GM18502 (cell line): ENCODE data around the gene LSP1.

Source experiments
- ATAC-seq: cut with Tn5 transposase; IDR thresholded peaks from one replicate; pipeline ENCODE4 v1.9.1; 2021; ENCODE audit warnings: mild to moderate bottlenecking; ENCODE audit not compliant: unreplicated experiment, poor library complexity

Gene LSP1

DNA sequence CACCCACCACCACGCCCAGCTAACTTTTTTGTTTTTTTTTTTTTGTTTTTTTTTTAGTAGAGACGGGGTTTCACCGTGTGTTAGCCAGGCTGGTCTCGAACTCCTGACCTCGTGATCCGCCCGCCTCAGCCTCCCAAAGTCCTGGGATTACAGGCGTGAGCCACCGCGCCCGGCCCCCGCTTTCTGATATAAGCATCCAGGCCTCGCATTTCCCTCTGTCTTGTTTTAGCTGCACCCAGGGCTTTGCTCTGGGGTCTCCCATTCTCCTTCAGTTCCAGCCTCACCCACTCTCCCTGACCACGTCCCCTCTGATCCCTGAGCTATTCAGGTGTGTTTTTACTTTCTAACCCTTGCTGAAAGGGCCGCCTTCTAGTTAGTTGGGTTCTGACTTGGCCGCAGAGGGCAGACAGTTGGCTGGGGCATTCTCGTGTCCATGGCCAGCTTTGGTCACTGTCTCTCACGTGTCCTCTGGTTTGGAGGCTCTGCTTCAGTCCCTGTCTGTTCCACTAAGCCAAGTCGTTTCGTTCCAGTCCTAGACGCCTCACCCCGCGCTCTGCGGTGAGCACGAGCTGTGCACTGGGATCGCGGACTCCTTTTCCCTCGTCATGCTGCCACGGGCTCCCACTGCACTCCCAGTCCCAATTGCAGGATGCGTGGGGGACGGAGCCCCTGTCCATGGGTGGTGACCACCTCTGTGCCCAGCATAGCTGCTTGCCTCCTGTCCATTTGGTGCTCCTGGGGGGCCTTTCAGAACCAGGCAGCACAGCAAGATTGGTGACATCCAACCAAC lies 60.6 kb downstream of the LSP1 start:
- no peak for ATAC-seq

GRCh38 chr11:1915795-1916131 lies 62.9 kb downstream of the LSP1 start:
- no peak for ATAC-seq

- no peak for ATAC-seq
Observed at GRCh38 chr11:1916132-1916985, 63.5 kb downstream of the LSP1 start.

DNA sequence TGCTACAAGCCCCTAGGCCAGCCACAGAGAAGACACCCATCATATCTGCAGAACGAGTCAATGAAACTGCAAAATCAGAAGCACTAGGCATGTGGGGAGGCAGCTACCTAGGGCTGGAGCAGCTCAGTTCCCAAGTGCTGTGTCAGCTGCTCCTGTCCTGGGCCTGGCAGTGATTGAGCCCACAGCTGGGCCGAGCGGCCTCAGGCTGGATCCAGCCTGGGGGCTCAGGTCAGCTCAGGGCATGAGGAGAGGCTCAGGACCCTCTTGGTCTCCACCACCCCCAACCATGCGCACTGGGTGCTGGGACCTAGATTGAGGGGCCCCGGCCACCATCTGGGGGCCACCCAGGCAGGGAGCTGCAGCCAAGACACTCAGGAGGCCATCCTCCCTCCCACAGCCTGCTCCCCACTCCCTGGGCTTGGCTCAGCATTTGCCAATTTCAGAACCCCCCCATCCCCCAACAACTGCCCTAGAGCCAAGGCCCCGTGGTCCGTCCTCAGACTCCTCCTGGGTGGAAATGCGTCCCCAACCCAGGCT lies 64.2 kb downstream of the LSP1 start:
- ATAC-seq: no peak

GRCh38 chr11:1917523-1918435 lies 64.9 kb downstream of the LSP1 start:
- ATAC-seq: no peak

- no peak for ATAC-seq
Observed at GRCh38 chr11:1918436-1919315, 65.8 kb downstream of the LSP1 start.

DNA sequence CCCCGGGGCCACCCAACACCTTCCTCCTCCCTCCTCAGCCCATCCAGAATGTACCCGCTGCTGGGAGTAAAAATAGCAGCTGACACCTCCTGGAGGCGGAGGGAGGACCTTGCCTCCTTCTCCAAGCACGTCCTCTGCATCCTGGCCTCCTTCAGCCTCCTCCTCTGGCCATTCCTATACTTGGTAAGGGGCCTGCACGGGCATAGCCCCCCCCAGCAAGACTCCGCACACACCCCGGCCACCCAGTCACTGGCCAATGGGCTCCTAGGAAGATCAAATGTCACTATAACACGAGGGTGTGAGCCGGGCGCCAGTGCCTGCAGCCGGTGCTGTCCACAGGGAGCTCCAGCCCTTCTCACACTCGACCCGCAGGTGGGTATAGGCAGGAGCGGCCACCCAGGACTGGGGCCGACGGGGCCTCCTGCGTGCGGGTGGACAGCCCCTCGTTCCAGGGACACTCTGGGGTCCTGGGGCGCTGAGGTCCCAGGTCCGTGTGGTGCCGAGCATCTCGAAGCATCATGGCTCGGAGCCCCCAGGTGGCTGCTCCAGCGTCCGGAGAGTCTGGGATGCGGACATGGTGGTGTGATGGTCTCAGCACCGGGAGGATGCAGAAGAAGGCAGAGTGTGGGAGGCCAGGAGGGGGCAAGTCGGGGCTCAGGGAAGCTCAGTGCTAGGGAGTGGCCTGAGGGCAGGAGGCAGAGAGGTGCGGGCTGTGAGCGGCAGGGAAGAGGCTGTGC lies 66.7 kb downstream of the LSP1 start, which contains the start of gene TNNT3:
TSS of gene TNNT3 (plus strand) at position 313 of the 737 bp plus-strand sequence. CDS start 3,172 bp downstream, outside the sequence.
- no peak for ATAC-seq

GRCh38 chr11:1920128-1920908 lies 67.4 kb downstream of the LSP1 start:
- ATAC-seq: no peak

DNA sequence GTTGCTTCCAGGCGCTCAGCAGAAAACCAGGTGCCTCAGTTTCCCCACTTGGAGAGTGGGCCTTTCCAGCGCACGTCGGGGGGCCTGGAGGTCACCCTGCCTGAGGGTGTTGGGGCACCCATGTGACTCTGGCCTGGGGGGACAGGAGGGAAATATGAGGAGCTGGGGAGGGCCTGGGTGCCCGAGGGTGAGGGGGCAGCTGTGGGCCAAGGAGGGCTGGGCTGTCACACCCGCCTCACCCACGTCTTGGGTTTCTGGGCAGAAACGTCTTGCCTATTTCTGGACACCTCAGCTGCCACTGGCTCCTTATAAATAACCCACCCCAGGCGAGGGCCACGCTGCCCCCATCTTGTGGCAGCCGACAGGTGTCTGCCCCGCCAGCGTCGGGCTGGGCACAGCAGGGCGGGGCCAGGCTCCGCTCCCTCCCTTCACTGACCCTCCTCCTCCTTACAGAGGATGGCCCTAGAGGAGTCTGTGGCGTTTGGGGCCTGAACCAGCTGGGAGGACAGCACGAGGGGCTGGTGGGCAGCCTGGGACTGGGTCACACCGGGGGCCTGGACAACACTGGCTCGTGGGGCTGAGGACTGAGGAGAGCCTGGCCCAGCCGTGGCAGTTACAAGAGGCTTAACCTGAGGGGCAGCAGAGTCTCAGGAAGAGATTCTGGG lies 68.2 kb downstream of the LSP1 start:
- ATAC-seq: no peak

DNA sequence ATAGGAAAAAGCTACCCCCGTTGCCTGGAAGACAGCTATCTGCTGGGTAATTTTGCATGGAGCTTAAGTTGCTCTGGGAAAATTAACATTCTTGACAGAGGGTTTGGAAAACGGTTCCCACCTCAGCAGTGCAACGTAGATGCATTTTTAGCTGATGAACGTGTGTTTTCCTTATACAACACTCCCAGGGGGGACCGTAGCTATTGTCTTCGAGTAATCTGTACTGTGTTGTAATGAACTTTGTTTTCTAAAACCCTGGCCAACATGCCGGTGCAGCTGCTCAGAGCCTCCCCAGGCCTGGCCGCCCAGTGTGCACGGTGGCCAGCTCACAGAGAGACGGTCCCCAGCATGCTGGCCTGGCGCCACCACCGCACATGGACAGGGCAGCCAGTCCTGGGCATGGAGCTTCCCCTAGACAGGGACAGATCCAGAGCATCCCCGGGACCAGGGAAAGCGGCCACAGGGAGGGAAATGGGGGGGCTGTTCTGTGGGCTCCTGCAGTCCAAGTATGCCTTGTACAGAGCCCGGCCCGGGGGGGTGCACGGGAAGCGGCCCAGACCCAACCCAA lies 68.8 kb downstream of the LSP1 start:
- no peak for ATAC-seq

- no peak for ATAC-seq
Observed at GRCh38 chr11:1922481-1923081, 69.7 kb downstream of the LSP1 start.

DNA sequence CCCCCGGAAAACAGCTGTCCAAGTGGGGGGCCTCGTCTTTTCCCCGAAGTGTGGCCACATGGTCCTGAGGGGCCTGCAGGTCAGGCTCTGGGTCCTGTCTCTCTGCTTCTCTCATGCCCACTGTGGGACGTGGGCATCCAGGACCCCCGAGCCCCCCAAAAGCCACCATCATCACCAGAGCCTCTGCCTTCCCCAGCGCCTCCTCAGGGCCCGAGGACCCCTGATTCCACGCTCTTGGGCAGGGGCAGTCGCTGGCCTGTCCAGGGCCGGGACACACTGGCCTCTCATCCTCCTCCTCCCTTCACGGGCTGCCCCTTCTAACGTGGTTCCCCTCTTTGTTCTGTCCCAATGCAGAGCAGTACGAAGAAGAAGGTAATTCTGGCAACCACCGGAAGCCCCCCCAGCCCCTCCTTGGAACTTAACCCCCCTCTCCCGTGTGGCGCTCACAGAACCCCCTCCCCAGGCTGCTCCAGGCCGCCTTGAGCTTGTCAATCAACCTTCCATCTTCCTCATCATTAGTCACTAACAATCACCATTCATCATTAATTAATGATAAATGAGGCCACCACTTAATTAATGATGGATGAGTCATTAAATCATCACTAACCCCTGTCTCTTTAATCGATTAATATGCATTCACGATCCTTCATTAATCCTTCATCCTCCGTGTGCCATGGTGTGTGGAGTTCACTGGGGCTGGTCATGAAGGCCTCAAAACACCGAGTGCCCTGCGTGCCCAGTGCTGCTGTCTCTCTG lies 70.5 kb downstream of the LSP1 start:
- ATAC-seq: no peak

- no peak for ATAC-seq
Observed at GRCh38 chr11:1924181-1924580, 71.3 kb downstream of the LSP1 start.

GRCh38 chr11:1924646-1925372 lies 71.9 kb downstream of the LSP1 start:
- ATAC-seq: no peak
